NCI-H2196 (cell line): ENCODE measurements around the gene RHBDD1.

Experiments used
- DNase-seq: peaks from one replicate; lab custom pipeline; 2025; ENCODE audit not compliant: unreplicated experiment; lab: John Stamatoyannopoulos, UW

Gene RHBDD1

DNA sequence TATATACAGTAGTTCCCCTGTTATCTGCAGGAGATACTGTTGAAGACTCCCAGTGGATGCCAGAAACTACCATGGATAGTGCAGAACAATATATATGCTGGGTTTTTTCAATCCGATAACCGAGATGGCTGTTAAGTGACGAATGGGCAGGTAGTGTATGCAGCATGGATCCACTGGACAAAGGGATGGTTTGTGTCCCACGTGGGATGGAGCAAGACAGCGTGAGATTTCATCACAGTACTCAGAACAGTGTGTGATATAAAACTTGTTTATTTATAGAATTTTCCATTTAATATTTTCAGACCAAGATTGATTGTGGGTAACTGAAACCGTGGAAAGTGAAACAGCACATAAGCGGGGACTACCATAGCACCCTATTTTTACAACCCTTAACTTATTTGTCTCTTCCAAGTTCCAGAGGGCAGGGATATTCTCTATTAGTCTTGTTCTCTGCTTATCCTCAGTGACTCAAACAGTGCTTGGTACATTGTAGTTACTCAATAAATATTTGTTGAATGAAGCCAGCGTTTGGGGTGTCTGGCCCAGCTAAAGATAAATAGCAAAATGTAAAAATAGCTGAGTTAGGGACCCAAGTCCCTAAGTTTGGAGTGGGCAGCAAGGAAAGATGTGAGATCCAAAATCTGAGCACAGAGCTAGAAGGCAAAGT is 50.0 kb downstream of the RHBDD1 start:
- DNase-seq = no peak

DNA sequence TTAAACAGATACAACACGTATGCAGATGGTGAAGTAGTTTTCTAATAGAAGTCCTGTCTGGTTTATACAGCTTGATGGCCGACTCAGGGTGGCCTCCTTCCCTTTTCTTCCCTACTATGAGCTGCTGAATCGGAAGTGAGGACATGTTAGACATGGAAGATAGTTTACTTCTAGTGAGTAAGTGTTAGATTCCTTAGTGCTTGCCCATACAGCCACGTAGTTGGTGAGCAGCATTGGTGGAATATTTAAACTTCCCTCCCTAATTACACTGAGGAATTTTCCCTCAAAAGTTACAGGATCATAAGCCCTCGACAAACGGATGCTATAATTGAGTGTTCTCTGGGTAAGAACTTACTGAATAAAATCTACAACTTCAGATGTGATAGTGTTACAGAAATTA is 52.1 kb downstream of the RHBDD1 start:
- no peak for DNase-seq

DNA sequence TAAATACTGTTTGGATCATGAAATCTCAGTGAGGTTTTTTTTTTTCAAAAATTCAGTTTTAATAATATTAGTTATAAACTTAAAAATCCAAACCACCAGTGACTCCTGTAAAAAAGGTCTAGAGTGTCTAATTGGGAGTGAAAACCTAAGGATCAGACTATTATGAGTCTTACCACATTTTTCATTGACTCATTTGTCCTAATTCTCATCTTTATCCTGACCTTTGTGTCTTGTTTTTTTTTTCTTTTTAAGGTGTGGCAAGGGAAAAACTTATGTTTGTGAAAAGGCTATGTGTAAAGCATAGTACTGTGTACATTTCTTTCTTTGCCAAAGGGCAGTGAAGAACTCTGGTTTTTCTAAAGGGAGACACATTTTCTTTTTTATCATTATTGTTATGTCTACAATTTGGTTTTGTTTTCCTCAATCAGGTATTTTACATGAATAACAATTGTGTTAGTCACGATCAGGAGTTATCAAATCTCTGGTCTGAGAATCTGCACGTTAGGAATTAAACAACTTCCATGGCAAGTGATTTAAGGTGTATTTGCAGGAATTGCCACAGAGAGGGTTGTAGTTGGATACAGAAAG is 52.6 kb downstream of the RHBDD1 start:
- DNase-seq = no peak

DNA sequence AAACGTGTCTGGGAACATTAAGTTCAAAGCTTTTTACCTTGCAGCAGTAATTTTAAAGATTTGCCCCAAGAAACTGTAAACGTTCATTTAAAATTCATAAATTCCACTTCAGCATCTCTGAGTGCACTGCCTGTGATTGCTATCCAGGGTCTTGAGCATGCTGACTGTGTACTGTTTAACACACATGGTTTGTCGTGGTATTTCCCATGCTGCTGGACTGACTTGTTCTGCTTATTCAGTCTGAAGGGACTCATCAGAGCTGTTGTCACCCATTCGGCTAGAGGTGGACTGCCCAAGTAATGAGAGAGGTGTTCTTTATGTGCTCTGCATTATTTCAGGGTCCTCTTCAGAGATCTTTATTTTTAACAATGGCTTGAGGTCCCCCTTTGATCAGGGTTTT is 53.1 kb downstream of the RHBDD1 start:
- DNase-seq = no peak

DNA sequence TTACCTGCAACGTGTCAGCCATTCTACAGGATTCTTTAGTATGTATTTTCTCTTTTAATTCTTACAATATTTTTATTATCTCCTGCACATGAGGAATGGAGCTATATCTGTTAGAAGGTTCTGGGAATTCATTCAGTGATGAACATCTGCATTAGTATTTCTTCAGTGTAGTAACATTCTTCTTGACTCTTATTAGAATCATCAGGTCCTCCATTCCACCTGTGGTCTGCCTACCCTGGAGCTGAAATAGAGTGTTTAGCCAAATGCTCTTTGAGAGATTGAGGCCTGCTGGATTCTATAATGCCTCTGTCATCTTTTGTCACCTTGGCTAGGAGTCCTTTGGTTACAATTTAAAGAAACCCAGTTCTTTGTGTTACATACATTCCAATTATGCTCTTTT is 54.4 kb downstream of the RHBDD1 start:
- DNase-seq = no peak

DNA sequence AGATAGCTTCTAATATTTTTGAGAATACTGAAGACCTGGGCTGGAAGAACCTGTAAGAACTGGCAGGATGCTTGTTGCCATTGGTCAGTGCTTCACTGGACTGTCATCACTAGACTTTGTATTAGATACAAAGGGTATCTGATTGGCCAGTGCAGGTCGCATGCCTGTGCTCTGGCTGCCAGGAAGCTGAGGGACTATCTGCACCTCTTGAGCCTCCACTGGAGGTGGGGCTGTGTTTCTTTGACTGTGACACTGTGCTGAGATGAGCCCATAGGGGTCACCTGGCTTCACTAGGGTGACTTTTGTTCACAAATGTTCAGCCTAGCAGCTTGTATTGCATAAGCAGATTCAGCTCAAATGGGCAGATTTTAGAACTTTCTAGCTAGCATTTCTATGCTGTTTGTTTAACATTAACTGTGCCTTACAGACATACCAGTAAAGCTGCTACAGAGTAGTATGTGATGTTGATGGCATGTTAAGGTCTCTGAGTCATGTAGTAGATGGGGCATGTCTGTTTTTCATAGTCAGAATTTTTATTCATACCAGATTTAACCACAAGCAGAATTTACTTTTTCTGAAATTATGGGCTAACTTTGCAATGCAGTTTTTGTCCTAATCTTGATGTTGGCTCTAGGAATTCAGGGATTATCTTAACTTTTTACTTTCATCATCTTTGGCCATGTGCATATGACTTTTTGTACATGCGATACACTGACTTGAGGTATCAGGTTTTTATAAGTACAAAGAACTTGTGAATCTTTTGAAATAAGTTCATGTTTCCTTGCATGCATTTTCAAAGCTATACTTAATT is 56.1 kb downstream of the RHBDD1 start:
- DNase-seq = no peak

DNA sequence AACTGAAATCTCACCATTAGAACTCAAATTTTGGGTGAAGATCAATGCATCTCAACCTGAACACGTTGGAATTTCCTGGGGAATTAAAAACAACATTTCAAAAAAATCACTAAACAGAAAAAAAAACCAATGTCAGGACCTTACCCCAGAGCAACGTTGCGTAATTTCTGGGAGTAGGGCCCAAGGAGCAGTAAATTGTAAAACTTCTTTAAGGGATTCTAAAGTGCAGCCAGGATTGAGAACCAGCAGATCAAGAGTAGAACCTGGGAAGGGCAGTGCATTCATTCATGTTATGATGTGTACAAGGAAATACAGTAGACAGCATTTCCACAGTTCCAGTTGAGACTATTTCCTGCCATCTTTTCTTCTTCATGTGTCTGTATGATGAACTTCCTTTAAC is 56.9 kb downstream of the RHBDD1 start:
- DNase-seq = no peak

DNA sequence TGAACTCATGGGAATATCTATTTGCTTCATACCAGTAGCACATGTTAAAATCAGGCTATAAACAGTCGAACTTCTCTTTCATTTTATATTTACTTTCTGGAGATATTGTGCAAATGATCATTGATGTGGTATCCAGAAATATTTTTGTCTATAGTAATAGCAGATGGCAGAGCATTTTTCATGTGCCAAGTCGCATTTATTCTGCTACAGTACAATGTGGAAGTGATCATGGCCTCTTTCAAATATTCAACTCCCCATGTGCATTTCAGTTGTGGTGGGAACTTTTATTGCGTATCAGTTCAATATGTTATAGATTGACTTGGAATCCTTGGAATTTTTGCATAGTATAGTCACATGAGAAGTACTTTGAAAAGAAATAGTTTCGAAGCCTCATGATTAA is 57.4 kb downstream of the RHBDD1 start:
- no peak for DNase-seq

DNA sequence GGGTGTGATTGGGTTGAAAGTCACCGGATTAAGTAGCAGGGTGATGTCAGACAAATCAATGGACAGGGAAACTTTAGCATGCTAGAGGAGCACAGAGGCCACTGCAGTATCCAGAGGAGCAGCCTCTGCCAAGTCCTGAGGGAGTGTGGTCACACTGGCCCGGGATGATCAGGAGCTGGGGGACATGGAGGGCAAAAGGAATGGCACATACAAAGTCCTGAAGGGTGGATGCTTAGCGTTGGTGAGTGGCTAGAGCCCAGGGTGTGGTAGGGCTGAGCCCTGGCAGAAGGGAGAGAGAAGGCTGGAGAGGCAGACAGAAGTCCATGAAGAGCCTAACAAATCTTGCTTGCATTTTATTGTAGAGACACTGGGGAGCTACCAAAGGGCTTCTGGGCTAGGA is 58.9 kb downstream of the RHBDD1 start:
- DNase-seq = no peak

DNA sequence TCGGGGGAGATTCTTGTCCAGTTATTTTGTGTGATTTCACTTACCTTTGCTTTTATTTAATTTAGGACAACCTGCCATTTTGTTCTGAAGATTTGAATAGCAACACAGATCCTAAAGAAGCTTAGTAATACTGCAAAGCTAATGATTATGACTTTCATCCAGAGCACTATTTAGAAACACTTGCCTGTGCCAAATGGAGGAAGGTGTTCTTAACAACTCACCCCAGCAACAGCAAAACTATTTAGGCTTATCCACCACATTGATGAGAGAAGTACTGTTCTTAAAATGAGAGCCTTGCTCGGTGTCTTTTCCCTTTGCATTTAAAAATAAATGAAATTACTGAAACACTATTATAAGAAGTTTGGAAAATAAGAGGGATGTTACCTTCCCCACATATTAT is 59.7 kb downstream of the RHBDD1 start:
- no peak for DNase-seq

DNA sequence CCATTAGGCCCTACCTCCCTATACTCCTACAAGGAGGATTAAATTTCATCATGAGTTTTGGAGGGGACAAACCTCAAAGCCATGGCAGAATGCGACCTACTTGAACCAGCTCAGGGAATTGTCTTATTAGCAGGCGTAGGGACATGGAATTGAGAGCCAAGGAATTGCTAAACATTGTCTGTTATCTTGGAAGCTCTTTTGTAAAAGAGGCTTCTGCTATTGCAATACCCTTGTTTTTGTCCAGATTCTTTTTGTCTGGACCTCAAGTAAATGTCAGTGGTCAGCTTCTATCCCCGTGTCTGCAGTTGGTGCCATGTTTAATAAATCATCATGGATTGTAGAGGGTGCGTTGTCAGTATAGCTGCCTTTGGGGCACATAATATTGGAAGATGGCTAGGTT is 62.3 kb downstream of the RHBDD1 start:
- DNase-seq = no peak

DNA sequence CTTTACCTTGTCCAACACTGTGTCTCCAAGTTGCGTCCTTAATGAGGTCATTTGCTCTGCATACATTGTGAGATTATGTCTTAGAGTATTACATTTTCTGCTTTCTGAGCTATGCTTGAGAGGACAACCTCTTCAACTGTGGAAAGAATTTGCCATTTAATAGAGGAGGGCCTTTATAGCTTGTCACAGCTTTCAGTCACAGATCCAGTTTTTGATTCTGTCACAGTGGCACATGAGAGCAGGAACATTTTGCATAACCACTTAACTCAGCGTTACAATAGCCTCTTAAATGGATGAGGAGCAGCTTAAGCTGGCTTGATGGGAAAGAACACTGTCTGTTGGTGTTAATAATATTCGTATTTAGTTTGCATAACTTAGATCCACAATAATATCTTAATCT is 63.0 kb downstream of the RHBDD1 start:
- no peak for DNase-seq

DNA sequence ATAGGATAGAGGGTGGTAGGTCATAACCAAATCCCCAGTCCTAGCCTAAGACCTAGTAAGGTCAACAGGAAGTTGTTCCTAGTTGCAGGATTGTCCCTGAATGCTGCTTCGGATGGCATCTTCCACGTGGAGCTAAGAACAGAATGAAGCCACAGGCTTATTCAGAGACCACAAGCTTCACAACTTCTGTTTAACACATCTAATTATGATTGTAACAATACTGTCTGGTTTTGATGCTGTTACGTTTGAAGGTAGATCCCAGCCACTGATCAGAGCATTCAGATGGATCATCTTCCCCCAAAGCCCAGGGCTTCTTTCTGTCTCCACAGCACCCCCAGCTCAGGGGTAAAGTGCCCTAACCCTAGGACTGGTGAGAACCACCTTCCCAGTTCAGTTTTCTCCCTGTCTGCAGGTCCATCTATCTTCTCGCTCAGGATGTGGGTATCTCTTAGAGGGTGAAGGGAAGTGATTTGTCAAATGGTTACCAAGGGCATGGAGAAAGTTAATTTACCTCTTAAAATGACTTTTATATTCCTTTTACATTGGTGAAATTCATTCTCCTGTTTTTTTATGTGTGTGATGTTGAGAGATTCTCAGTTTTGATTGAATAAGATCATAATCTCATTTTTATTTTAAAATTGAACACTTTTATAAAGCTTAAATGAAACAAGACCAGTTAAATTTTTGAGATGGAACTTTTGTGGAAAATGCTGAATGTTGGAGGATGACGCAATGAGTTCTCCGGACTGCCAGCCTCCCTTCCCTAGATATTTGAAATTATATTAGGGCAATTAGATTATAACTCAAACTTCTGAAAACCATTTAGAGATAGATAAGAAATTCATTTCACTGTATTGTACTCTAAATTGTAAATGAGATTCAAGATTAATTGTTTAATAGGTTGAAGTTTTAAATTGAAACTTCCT is 66.5 kb downstream of the RHBDD1 start:
- DNase-seq = no peak

DNA sequence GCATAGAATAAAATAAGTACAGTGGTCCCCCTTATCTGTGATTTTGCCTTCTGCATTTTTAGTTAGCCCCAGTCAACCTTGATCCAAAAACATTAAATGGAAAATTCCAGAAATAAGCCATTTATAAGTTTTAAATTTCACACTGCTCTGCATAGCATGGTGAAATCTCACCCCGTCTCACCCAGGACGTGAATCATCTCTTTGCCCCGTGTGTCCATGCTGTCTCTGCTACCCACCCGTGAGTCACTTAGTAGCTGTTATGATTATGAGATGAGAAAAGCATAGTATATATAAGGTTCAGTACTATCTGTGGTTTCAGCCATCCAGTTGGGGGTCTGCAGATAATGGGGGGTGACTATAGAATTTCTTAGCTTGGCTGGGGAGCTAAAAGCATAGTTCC is 67.3 kb downstream of the RHBDD1 start:
- no peak for DNase-seq

DNA sequence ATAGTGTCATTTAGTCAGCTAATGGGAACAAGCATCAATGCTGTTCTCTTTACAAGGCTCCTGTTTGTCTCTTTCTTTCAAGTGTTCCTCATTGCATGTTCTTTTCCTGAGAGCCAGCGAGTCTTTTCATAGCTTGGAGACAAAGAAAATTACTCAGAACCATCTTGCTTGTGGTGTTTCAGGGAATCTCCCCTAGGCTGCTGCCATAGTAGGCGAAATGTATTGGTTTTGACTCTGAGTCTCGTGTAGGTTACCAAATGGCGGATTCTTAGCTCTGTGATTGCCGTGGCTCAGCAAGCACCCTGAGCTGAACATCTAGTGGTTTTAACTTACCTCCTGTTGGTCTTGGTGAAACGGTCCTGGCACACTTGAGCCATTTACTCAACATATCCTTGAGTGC is 68.7 kb downstream of the RHBDD1 start:
- no peak for DNase-seq

DNA sequence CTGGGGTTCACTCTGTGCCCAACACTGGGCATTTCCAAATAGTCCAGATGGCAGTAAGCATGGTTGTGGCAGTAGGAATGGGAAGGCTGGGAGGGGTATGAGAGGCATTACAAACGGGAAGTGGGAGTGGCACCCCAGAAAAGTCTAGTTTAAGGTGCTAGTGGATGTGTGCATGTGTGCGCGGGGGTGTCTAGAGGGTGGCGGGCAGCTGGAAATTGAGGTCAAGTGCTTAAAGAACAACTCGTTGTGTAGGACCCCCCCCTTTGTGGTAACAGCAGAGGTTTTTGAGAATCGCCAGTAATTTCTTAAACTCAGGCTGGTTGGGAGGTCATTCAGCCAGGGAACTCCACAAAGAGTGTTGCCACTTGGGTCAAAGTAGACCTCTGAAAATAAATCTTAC is 69.9 kb downstream of the RHBDD1 start:
- DNase-seq = no peak

DNA sequence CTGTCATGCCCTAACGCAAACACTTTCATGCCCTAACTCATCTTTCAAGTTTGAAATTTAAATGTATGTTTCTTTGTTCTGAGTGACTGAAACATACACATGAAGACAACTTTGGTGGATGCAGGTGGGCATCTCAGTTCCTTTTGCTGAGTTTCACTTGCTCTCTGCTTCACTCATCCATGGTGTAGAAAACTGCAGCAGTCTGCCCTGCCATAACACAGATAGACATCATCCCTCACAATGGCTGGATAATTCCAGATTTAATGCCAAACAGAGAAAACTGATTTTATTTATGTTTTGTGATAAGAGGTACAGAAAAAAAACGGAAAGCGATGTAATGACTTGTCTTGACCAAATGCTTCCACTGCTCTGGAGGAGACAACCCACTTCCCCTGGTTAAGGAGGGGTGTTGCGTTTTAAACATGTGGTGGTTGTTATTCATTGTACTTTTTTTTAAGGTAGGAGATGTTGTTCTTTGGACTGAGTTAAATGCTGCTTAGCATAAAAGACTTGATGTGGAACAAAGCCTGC is 70.4 kb downstream of the RHBDD1 start:
- no peak for DNase-seq

DNA sequence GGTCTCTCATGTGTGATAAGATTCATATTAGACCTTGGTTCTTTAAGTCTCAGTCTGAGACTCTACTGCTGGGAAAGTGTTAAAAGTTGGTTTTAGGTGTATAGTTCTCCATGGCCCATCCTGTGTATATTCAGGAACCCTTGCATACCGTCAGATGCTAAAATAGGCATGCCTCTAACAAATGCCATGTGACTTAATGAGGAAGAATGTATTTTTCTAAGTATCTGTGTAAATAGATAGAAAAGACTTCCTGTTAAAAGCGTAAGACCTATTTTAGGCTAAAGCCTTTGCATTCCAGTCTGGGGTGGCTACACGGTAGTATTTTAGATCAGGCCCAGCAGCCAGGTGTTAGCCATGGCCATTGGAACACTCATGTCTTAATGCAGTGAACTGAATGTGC is 73.3 kb downstream of the RHBDD1 start:
- DNase-seq = no peak

DNA sequence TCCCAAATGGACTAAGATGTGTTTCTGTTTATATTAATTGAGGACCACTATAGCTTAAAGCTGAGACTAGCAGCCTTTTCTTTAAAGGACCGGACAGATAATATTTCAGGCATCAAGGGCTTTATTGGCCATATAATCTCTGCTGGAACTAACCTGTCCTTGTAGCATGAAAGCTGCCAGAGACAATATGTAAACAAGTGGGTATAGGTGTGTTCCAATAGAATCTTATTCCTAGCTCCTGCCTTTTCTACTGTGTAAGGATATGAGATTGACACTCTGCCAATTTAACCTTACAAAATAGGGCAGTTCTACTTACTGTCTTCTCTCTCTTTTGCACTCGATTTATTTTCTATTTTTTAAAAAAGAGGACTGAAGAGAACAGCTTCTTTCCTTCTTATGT is 74.0 kb downstream of the RHBDD1 start:
- no peak for DNase-seq

DNA sequence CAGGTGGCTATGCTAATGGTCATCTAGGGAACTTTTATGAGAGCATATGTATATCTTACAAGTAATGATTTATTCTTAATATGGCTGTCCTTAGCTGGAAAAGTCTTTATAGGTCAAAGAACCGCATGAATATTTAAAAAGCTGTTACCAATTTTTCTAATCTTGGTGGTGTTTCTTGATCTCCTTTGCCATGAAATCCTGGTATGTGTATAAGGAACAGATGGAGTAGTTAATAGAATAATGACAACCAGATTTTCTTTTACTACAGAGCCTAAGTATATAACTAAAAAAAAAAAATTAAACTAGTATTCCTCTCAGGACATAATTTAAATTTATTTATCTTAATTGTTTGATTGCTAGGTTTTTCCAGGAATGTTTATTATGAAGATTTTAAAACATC is 74.5 kb downstream of the RHBDD1 start:
- no peak for DNase-seq

DNA sequence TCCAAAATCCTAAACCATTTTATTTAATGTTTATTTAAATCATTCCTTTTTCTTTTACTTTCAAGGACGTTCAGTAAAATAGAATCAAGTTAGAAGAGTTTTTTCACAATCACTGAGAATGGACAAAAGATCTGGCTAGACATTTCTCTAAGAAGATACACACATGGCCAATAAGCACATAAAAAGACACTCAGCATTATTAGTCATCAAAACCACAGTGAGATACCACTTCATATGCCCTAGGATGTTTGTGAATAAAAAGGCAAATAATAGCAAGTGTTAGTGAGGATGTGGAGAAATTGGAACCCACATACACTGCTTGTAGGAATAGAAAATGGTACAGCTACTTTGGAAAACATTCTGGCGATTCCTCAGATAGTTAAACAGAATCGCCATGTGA is 76.1 kb downstream of the RHBDD1 start:
- no peak for DNase-seq
